ENCODE data around the gene PCBP3.

DNA sequence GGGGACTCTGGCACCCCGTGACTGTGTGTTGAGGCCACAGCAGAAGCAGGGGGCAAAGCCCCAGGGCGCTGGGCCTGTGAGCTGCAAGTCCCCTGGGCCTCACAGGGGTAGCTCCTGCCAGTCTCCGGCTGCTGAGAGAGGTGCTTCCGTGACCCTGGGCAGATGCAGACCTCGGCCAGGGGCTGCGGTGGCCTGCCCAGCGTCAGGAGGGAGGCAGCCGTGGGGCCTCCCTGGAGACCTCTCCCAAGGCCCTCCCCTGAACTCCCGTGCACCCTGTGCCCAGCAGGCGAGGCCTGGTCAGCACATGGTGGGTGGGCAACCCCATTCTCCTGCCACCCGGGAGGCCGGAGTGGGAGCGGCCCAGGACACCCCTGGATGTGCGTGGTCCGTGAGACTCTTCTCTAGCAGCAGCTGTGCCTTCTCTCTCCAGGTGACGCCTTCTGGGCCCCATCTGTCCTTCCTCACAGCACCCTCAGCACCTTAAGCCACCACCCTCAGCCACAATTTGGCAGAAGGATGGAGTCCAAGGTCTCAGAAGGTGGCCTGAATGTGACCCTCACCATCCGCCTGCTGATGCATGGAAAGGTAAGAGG lies 252.3 kb downstream of the PCBP3 start:
- TF ChIP-seq CTCF (IDR thresholded peaks at IDR 0.05) (no peak), POLR2A (IDR thresholded peaks at IDR 0.05) (no peak)

Data from lower leg skin (tissue), 3 donors.